Left lung (tissue), 10 donors: ENCODE measurements around the gene CEP63. TPM values are rescaled to one million over a fixed set of nuclear protein-coding genes. Genes with fewer than 3 reads are reported as not detected.

ENCODE experiments used
- ATAC-seq: fragments of 200-7000 bp; cut with Tn5 transposase; one replicate; pipeline ENCODE4 v1.9.1; 2020; ENCODE audit warnings: moderate library complexity
- DNase-seq, 4 donors: peaks; one replicate each; pipeline ENCODE4 v3.0.0-alpha.2; 2013 to 2020
- H3K27ac ChIP-seq, 2 donors: fragments of 200-600 bp; sonication (generic) in 1 of 2; one replicate each; pipeline versions ENCODE4 v1.5.0 to v1.8.0; 2020 to 2021
- H3K27me3 ChIP-seq, 2 donors: fragments of 200-600 bp; sonication (generic) in 1 of 2; one replicate each; pipeline versions ENCODE4 v1.5.0 to v1.8.0; 2020 to 2021
- H3K36me3 ChIP-seq, 2 donors: fragments of 200-600 bp; sonication (generic) in 1 of 2; one replicate each; pipeline versions ENCODE4 v1.5.0 to v1.8.0; 2020 to 2021
- H3K4me1 ChIP-seq, 2 donors: fragments of 200-600 bp; one replicate each; pipeline ENCODE4 v1.8.0; 2021
- H3K4me3 ChIP-seq, 2 donors: fragments of 200-600 bp; sonication (generic) in 1 of 2; one replicate each; pipeline versions ENCODE4 v1.5.0 to v1.8.0; 2020 to 2021; ENCODE audit warnings: mild to moderate bottlenecking in 1 of 2
- H3K9me3 ChIP-seq, 2 donors: fragments of 200-600 bp; sonication (generic) in 1 of 2; one replicate each; pipeline versions ENCODE4 v1.5.0 to v1.8.0; 2020 to 2021
- intact Hi-C, 2 donors: fragments of 100-400 bp; cut with DNase I; formaldehyde crosslinking; loops; one replicate each; pipeline versions ENCODE4 v1.11.2 to v1.14.2; 2022
- polyA plus RNA-seq, 6 donors: library from polyadenylated mRNA; unstranded; fragments of 120-200 nt; gene quantifications; one replicate each; pipeline ENCODE4 v1.2.1, GENCODE V29; 2013; ENCODE audit not compliant: insufficient read length in 6 of 6
- total RNA-seq, 2 donors: library from RNA; stranded (reverse); fragmentation: NEBNext Ultra II Directional; extraction: Animal tissue kit (Norgen Biotek cat#: 25700); gene quantifications; one replicate each; pipeline ENCODE4 v1.2.1, GENCODE V29; 2021
- TF ChIP-seq, protein P1 (sequence below), 2 donors: fragments of 200-600 bp; sonication (generic) in 1 of 2; IDR thresholded peaks; one replicate each; pipeline versions ENCODE4 v1.5.0 to v1.8.0; 2021; ENCODE audit warnings: antibody characterized with exemption in 2 of 2
- donor health status: DM: no; HTN: yes; CAD: no.
- donor health status: DM: no; HTN: no; CAD: no.

The CEP63 gene
- total and polyA plus RNA-seq, 8 donors = 16.1 to 40.4 (median 32.7) TPM

GRCh38 chr3:134464689-134465365 lies 21.0 kb upstream of the CEP63 start:
- Histone ChIP-seq H3K27me3 (no peaks in the 10 kb centered on the region), H3K4me1 (peaks cover 6 to 8% of the 10 kb centered on the region in 2 donors), H3K27ac (peak overlapping the region in 1 of 2 donors; percentile 20), H3K9me3 (no peaks in the 10 kb centered on the region), H3K4me3 (no peak overlapping the region), H3K36me3 (no peaks in the 10 kb centered on the region)
- peak; percentile 6 for ATAC-seq
- intact Hi-C loops = no loop called here
- no peak for DNase-seq
- TF ChIP-seq, protein P1, sequence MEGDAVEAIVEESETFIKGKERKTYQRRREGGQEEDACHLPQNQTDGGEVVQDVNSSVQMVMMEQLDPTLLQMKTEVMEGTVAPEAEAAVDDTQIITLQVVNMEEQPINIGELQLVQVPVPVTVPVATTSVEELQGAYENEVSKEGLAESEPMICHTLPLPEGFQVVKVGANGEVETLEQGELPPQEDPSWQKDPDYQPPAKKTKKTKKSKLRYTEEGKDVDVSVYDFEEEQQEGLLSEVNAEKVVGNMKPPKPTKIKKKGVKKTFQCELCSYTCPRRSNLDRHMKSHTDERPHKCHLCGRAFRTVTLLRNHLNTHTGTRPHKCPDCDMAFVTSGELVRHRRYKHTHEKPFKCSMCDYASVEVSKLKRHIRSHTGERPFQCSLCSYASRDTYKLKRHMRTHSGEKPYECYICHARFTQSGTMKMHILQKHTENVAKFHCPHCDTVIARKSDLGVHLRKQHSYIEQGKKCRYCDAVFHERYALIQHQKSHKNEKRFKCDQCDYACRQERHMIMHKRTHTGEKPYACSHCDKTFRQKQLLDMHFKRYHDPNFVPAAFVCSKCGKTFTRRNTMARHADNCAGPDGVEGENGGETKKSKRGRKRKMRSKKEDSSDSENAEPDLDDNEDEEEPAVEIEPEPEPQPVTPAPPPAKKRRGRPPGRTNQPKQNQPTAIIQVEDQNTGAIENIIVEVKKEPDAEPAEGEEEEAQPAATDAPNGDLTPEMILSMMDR (IDR thresholded peaks at IDR 0.05) = no peak

GRCh38 chr3:134466331-134466730 lies 19.5 kb upstream of the CEP63 start:
- Histone ChIP-seq H3K9me3 (no peaks in the 10 kb centered on the region), H3K4me1 (peaks cover 6 to 8% of the 10 kb centered on the region in 2 donors), H3K4me3 (no peak overlapping the region), H3K36me3 (no peaks in the 10 kb centered on the region), H3K27me3 (no peaks in the 10 kb centered on the region), H3K27ac (no peak overlapping the region)
- intact Hi-C loops = no loop called here
- ATAC-seq (no peak), DNase-seq (no peak)
- TF ChIP-seq, protein P1 (IDR thresholded peaks at IDR 0.05) = no peak

DNA sequence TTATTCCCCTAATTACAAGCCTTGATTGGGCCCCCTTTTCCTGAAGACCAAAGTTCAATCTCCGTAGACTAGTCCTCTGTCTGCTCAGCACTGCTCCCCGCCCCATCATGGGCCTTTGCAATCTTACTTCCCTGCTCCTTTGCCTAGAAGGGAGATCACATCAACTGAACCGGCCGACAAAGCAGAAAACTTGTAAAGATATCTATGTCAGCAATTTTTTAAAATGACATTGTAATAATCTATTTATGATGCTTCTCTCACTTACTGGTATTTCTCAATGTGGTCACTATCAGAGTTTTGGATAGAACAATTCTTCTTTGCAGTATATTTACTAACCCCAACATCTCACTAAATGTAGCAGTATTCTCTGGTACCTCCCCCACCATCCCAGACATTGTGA lies 17.3 kb upstream of the CEP63 start:
- no peak for DNase-seq
- no peak overlapping the region for H3K27ac ChIP-seq
- TF ChIP-seq, protein P1 (IDR thresholded peaks at IDR 0.05) = no peak
- no peaks in the 10 kb centered on the region for H3K27me3 ChIP-seq
- no peaks in the 10 kb centered on the region for H3K36me3 ChIP-seq
- no peaks in the 10 kb centered on the region for H3K9me3 ChIP-seq
- intact Hi-C loops = no loop called here
- no peak for ATAC-seq
- H3K4me1 ChIP-seq = peaks cover 0 to under 1% of the 10 kb centered on the region in 2 donors
- H3K4me3 ChIP-seq = no peak overlapping the region

- Histone ChIP-seq H3K27ac (peak overlapping the region in 1 of 2 donors; percentile 28), H3K4me3 (no peak overlapping the region)
Observed at GRCh38 chr3:134471521-134472193, 14.2 kb upstream of the CEP63 start.

More at GRCh38 chr3:134471521-134472193, 14.2 kb upstream of the CEP63 start:
- ATAC-seq (no peak), DNase-seq (no peak)
- peaks cover 0 to 7% of the 10 kb centered on the region in 2 donors for H3K4me1 ChIP-seq
- peaks cover 0 to 12% of the 10 kb centered on the region in 2 donors for H3K36me3 ChIP-seq
- no peaks in the 10 kb centered on the region for H3K27me3 ChIP-seq
- H3K9me3 ChIP-seq = no peaks in the 10 kb centered on the region
- intact Hi-C loops = loop anchor here (5.0 to 10.0 kb wide), 2 partner anchors 97 to 164 kb away; partner anchors contain the start of gene AMOTL2 (in 1 of the 2)
- TF ChIP-seq, protein P1 (IDR thresholded peaks at IDR 0.05) = no peak
